Mucosa of descending colon (tissue), 3 donors: ENCODE measurements around the gene TMEM252. TPM values are rescaled to one million over a fixed set of nuclear protein-coding genes. Genes with fewer than 3 reads are reported as not detected.

Experiments
- ATAC-seq: fragments of 200-7000 bp; cut with Tn5 transposase; one replicate; pipeline ENCODE4 v1.9.1; 2020; ENCODE audit warnings: mild to moderate bottlenecking, moderate library complexity
- DNase-seq, 3 donors: peaks; one replicate each; pipeline ENCODE4 v3.0.0-alpha.2; 2020
- H3K36me3 ChIP-seq: fragments of 200-600 bp; one replicate; pipeline ENCODE4 v1.8.0; 2021; ENCODE audit warnings: low read depth, mild to moderate bottlenecking
- H3K4me1 ChIP-seq: fragments of 200-600 bp; one replicate; pipeline ENCODE4 v1.8.0; 2021; ENCODE audit warnings: low read depth, mild to moderate bottlenecking
- H3K4me3 ChIP-seq: fragments of 200-600 bp; one replicate; pipeline ENCODE4 v1.8.0; 2021; ENCODE audit warnings: mild to moderate bottlenecking
- H3K9me3 ChIP-seq: fragments of 200-600 bp; one replicate; pipeline ENCODE4 v1.8.0; 2021; ENCODE audit warnings: mild to moderate bottlenecking
- CTCF ChIP-seq: fragments of 200-600 bp; IDR thresholded peaks from one replicate; pipeline ENCODE4 v1.8.0; 2022; ENCODE audit warnings: antibody characterized with exemption, mild to moderate bottlenecking
- intact Hi-C, 2 donors: fragments of 100-400 bp; cut with DNase I in 1 of 2; cut with micrococcal nuclease in 1 of 2; formaldehyde crosslinking; loops; one replicate each; pipeline versions ENCODE4 v1.11.0 to v1.11.1; 2022; cut with DNase I, micrococcal nuclease
- total RNA-seq, 3 donors: library from RNA; stranded (reverse); fragmentation: NEBNext Ultra II Directional in 2 of 3; extraction: Animal tissue kit (Norgen Biotek cat#: 25700) in 2 of 3; gene quantifications; one replicate each; pipeline versions ENCODE4 v1.2.1 to v1.2.4, GENCODE V29; 2021 to 2023
- donor health status: DM: no; HTN: no; CAD: no; lungs with moderate emphysema.
- donor health status: DM: no; HTN: no; CAD: no.
- donor health status: DM: no; HTN: yes; CAD: no.

TMEM252 gene
- total RNA-seq, 3 donors from 2014 or later, result 0.46 TPM; not detected in 2

DNA sequence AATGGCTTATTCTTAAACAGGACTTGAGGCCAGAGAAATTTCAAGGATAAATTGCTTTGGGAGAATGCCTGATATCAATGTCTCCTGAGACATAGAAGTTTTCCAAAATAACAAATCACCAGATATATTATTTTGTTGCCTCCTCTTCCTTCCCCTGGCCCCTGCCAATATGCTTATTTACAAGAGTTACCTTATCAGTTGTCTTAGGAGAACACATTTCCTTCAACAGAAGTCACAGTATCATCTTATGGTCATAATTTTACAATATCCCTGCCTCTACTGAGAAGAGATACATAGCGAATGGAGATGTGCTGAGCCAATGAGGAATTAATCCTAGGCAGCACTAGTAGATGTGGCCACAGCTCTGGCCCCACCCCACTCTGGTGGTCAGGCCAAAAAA lies 43.1 kb downstream of the TMEM252 start:
- TF ChIP-seq CTCF, result no peak
- no peak overlapping the region for H3K4me3 ChIP-seq
- no peaks in the 10 kb centered on the region for H3K4me1 ChIP-seq
- no peaks in the 10 kb centered on the region for H3K9me3 ChIP-seq
- intact Hi-C loops, result no loop called here
- no peaks in the 10 kb centered on the region for H3K36me3 ChIP-seq
- ATAC-seq (no peak), DNase-seq (no peak)

- TF ChIP-seq CTCF, result no peak
- intact Hi-C loops, result no loop called here
Measured at GRCh38 chr9:68496356-68496755, 44.3 kb downstream of the TMEM252 start.

DNA sequence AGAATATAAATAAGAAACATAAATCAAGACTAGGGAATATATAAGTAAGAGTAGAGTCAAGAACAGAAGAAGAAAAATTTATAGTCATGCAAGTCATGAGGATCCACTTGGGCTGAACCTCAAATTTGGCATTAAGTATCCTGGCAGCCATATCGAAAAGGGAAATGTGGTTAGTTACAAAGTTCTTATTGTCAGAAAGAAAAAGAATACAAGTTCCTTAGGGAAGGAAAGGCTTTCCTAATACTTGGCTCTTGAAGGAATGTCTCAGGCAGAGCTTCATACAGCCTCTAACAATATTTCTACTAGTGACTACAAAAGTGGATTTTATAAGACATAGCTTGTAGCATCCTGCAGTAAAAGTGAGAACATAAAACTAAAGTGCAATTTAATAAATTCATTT lies 45.4 kb downstream of the TMEM252 start:
- DNase-seq (no peak), ATAC-seq (no peak)
- no peaks in the 10 kb centered on the region for H3K9me3 ChIP-seq
- no peaks in the 10 kb centered on the region for H3K36me3 ChIP-seq
- no peak overlapping the region for H3K4me3 ChIP-seq
- no peak for TF ChIP-seq CTCF
- no peaks in the 10 kb centered on the region for H3K4me1 ChIP-seq
- intact Hi-C loops, result no loop called here

More at GRCh38 chr9:68496356-68496755, 44.3 kb downstream of the TMEM252 start:
- DNase-seq (no peak), ATAC-seq (no peak)
- Histone ChIP-seq H3K9me3 (no peaks in the 10 kb centered on the region), H3K36me3 (no peaks in the 10 kb centered on the region), H3K4me3 (no peak overlapping the region), H3K4me1 (no peaks in the 10 kb centered on the region)

DNA sequence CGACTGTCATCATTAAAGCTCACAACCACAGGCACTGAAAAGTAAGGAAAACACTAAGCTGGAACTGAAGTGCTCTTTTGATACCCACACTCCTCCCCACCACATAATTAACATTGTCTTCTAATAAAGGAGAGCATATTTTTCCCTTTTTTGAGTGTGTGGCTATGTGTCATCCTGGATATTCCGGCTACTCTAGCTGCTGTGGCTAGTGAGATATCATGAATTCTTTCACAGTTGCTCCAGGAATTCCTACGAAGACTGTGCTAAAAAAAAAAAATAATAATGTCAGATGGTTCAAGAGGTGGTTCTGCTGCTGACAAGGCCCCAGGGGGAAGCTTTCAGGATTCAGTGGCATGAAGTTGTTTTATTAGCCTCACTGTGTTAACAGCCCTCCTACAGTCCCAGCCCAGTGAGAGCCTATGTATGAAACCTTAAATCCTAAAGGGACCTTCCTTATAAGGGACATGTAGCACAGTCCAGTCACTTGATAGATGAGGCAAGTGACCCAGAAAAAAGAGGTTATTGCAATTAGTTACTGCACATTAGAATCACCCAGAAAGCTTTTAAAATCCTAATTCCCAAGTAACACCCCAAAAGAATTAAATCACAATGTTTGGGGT lies 46.6 kb downstream of the TMEM252 start:
- intact Hi-C loops, result no loop called here
- Histone ChIP-seq H3K9me3 (no peaks in the 10 kb centered on the region), H3K36me3 (no peaks in the 10 kb centered on the region), H3K4me3 (no peak overlapping the region), H3K4me1 (no peaks in the 10 kb centered on the region)
- no peak for DNase-seq
- TF ChIP-seq CTCF, result no peak
- no peak for ATAC-seq

DNA sequence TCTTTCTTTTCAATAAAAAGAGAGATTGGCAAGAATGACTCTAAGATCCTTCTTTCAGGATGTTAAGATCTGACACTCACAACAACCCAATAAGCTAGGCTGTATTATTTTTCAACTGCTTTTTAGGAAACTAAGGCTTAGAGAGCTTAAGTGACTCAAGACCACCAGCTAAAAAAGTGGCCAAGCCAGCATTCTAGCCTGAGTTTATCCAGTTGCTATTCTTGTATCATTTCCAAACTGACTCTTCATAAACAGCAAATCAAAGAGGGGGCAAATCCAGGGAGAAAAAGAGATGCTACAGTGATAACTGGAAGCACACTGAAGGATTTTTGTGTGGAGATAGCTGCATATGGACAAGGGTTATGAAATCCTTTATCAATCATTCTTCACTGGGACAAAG lies 47.1 kb downstream of the TMEM252 start:
- ATAC-seq, result no peak
- no peaks in the 10 kb centered on the region for H3K4me1 ChIP-seq
- intact Hi-C loops, result no loop called here

More for the DNA sequence above, 47.1 kb downstream of the TMEM252 start:
- H3K9me3 ChIP-seq, result no peaks in the 10 kb centered on the region
- no peak for DNase-seq
- no peaks in the 10 kb centered on the region for H3K36me3 ChIP-seq
- no peak for TF ChIP-seq CTCF
- no peak overlapping the region for H3K4me3 ChIP-seq
